ENCODE data around the gene OR13J1.

OR13J1 gene

DNA sequence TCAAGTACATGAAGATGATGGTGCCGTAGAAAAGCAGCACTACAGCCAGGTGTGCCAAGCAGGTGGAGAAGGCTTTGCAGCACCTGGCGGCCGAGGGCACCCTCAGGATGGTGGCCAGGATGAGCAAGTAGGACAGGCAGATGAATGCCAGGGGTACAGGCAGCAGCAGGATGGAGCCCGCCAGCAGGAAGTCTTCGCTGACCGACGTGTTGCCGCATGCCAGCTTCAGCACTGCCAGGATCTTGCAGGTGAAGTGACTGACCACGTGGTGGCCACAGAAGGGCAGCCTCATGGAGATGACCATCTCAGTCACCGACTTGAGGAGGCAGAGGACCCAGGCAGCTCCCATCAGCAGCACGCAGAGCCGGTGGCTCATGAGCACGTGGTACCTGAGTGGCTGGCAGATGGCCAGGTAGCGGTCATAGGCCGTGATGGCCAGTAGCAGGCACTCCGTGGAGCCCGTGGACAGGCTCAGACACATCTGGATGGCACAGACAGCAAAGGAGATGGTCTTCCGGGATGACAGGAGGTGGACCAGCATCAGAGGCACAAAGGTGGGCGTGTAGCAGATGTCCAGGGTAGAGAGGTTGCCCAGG, 482 bp downstream of the OR13J1 start:
- Histone ChIP-seq H3K9me3 (ENCODE audit: insufficient read depth, low read length) (no peaks in the 10 kb centered on the region), H3K9me2 (replicated peaks; ENCODE audit: insufficient read depth, low read length) (no peaks in the 10 kb centered on the region), H3K27ac (ENCODE audit: low read depth, low read length) (no peak overlapping the region), H3F3A (ENCODE audit: insufficient read depth) (no peaks in the 10 kb centered on the region), H3K27me3 (ENCODE audit: low read length) (no peaks in the 10 kb centered on the region), H4K20me1 (ENCODE audit: low read depth, low read length) (no peaks in the 10 kb centered on the region), H2AFZ (ENCODE audit: low read depth, low read length, severe bottlenecking) (no peak overlapping the region), H3K36me3 (ENCODE audit: low read length) (no peaks in the 10 kb centered on the region), H3K4me2 (ENCODE audit: low read depth, low read length, poor library complexity, severe bottlenecking) (no peak overlapping the region), H3K79me2 (ENCODE audit: insufficient read depth, low read length) (no peaks in the 10 kb centered on the region), H3K9ac (ENCODE audit: low read length) (no peak overlapping the region), H3K4me3 (ENCODE audit: insufficient read depth, low read length, poor library complexity, severe bottlenecking) (no peak overlapping the region)
- TF ChIP-seq, protein P1, sequence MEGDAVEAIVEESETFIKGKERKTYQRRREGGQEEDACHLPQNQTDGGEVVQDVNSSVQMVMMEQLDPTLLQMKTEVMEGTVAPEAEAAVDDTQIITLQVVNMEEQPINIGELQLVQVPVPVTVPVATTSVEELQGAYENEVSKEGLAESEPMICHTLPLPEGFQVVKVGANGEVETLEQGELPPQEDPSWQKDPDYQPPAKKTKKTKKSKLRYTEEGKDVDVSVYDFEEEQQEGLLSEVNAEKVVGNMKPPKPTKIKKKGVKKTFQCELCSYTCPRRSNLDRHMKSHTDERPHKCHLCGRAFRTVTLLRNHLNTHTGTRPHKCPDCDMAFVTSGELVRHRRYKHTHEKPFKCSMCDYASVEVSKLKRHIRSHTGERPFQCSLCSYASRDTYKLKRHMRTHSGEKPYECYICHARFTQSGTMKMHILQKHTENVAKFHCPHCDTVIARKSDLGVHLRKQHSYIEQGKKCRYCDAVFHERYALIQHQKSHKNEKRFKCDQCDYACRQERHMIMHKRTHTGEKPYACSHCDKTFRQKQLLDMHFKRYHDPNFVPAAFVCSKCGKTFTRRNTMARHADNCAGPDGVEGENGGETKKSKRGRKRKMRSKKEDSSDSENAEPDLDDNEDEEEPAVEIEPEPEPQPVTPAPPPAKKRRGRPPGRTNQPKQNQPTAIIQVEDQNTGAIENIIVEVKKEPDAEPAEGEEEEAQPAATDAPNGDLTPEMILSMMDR (IDR thresholded peaks at IDR 0.05; ENCODE audit: insufficient read depth, low read length, poor library complexity, severe bottlenecking): no peak
- TF ChIP-seq EZH2phosphoT487 (conservative IDR thresholded peaks at IDR 0.05; ENCODE audit: low read length): no peak

DNA sequence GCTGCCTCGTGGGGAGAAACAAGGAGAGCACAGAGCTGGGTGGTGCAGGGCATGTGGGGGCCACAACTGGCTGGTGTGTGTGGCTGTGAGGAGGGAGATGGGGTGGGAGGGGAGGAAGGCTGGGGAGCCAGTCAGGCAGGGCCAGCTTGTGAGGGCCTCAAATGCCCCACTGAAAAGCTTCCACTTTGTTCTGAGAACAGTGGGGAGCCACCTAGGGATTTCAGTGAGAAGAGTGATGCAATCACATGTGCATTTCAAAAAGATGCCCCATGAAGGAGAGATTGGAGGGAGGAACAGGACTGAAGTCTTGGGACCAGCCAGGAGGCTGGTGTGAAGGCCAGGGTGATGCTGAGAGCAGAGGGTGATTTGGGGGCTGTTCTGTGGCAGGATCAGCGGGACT, 1.3 kb downstream of the OR13J1 start:
- H3K9me2 ChIP-seq (replicated peaks; ENCODE audit: insufficient read depth, low read length): no peaks in the 10 kb centered on the region
- no peaks in the 10 kb centered on the region for H3F3A ChIP-seq (ENCODE audit: insufficient read depth)
- H4K20me1 ChIP-seq (ENCODE audit: low read depth, low read length): no peaks in the 10 kb centered on the region
- no peaks in the 10 kb centered on the region for H3K36me3 ChIP-seq (ENCODE audit: low read length)
- H3K4me2 ChIP-seq (ENCODE audit: low read depth, low read length, poor library complexity, severe bottlenecking): no peak overlapping the region
- H3K27me3 ChIP-seq (ENCODE audit: low read length): no peaks in the 10 kb centered on the region
- H3K9me3 ChIP-seq (ENCODE audit: insufficient read depth, low read length): no peaks in the 10 kb centered on the region
- no peak overlapping the region for H3K4me3 ChIP-seq (ENCODE audit: insufficient read depth, low read length, poor library complexity, severe bottlenecking)
- no peak for TF ChIP-seq EZH2phosphoT487 (conservative IDR thresholded peaks at IDR 0.05; ENCODE audit: low read length)
- TF ChIP-seq, protein P1 (IDR thresholded peaks at IDR 0.05; ENCODE audit: insufficient read depth, low read length, poor library complexity, severe bottlenecking): no peak
- H3K27ac ChIP-seq (ENCODE audit: low read depth, low read length): no peak overlapping the region
- no peaks in the 10 kb centered on the region for H3K79me2 ChIP-seq (ENCODE audit: insufficient read depth, low read length)
- no peak overlapping the region for H3K9ac ChIP-seq (ENCODE audit: low read length)
- H2AFZ ChIP-seq (ENCODE audit: low read depth, low read length, severe bottlenecking): no peak overlapping the region

DNA sequence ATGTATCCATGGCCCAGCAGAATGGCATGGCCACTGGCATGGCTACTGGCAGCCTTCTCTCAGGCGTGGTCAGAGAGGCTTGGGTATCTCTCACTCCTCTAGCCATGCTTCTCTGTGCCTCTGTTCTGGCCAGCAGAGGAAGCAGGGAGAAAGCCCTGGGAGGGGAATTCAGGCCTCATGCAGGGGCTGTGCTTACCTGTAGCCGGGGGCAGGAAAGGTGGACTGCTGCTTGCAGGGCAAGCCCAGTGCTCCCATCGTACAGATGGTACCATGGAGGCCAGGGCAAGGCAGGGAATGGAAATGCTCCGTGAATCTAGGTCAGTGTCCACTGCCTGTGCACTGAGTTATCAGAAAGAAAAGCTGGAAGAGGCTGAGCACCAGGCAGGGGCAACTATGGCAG, 2.7 kb downstream of the OR13J1 start:
- H3K9me3 ChIP-seq (ENCODE audit: insufficient read depth, low read length): no peaks in the 10 kb centered on the region
- no peak overlapping the region for H2AFZ ChIP-seq (ENCODE audit: low read depth, low read length, severe bottlenecking)
- no peaks in the 10 kb centered on the region for H3K36me3 ChIP-seq (ENCODE audit: low read length)
- H4K20me1 ChIP-seq (ENCODE audit: low read depth, low read length): no peaks in the 10 kb centered on the region
- H3K27me3 ChIP-seq (ENCODE audit: low read length): no peaks in the 10 kb centered on the region
- TF ChIP-seq, protein P1 (IDR thresholded peaks at IDR 0.05; ENCODE audit: insufficient read depth, low read length, poor library complexity, severe bottlenecking): no peak
- no peak for TF ChIP-seq EZH2phosphoT487 (conservative IDR thresholded peaks at IDR 0.05; ENCODE audit: low read length)
- H3K9me2 ChIP-seq (replicated peaks; ENCODE audit: insufficient read depth, low read length): no peaks in the 10 kb centered on the region
- no peak overlapping the region for H3K27ac ChIP-seq (ENCODE audit: low read depth, low read length)
- no peak overlapping the region for H3K4me3 ChIP-seq (ENCODE audit: insufficient read depth, low read length, poor library complexity, severe bottlenecking)
- no peaks in the 10 kb centered on the region for H3F3A ChIP-seq (ENCODE audit: insufficient read depth)
- H3K79me2 ChIP-seq (ENCODE audit: insufficient read depth, low read length): no peaks in the 10 kb centered on the region
- no peak overlapping the region for H3K4me2 ChIP-seq (ENCODE audit: low read depth, low read length, poor library complexity, severe bottlenecking)
- H3K9ac ChIP-seq (ENCODE audit: low read length): no peak overlapping the region

Measured in SU-DHL-6 (cell line).